ENCODE results near the gene LCN15.
A peak's percentile ranks its signal among the peaks of the same experiment; 100 is the strongest.

Gene LCN15

DNA sequence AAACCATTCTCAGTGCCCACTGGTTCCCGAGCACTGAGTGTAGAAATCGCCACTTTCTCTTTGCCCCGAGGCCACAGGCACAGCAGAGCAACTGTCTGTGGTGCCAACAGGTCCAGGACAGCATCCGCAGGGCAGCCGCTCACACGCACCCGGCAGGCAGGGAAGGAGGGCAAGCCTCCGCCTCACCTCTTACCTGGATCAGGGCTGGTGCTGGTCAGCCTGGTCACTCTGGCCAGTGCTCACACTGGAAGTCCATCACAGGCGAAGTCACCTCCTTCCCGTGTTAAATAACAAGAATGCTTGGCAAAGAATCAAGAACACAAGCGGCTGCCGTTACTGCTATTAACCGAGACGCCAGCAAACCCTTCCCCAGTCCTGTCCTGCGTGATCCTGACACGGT, 38.2 kb downstream of the LCN15 start:
- Histone ChIP-seq H3K4me3 (peak overlapping the region; percentile 84), H3K27ac (no peak overlapping the region)
- TF ChIP-seq, protein P1, sequence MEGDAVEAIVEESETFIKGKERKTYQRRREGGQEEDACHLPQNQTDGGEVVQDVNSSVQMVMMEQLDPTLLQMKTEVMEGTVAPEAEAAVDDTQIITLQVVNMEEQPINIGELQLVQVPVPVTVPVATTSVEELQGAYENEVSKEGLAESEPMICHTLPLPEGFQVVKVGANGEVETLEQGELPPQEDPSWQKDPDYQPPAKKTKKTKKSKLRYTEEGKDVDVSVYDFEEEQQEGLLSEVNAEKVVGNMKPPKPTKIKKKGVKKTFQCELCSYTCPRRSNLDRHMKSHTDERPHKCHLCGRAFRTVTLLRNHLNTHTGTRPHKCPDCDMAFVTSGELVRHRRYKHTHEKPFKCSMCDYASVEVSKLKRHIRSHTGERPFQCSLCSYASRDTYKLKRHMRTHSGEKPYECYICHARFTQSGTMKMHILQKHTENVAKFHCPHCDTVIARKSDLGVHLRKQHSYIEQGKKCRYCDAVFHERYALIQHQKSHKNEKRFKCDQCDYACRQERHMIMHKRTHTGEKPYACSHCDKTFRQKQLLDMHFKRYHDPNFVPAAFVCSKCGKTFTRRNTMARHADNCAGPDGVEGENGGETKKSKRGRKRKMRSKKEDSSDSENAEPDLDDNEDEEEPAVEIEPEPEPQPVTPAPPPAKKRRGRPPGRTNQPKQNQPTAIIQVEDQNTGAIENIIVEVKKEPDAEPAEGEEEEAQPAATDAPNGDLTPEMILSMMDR (IDR thresholded peaks at IDR 0.05) = no peak
- no peak for DNase-seq (ENCODE audit: low spot score)

DNA sequence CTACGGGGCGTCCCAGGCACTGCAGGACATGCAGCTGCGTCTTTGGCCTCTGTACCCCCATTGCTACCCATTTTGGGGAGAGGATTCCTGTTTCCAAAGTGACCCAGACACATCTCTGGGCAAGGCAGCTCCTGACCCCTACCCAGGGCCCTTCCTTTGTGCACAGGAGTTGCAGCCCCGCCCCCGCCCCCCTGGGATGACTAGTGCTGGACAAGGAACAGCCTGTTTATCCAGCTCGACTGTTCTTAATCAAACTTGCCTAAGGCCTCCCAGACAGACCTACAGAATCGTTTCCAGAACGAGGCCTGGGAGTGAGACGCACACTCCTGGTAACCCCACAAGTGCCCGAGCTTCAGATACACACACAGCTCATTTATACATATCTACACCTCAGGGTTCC, 38.7 kb downstream of the LCN15 start:
- TF ChIP-seq, protein P1 (IDR thresholded peaks at IDR 0.05) = no peak
- Histone ChIP-seq H3K27ac (no peak overlapping the region), H3K4me3 (peak overlapping the region; percentile 84)
- DNase-seq (ENCODE audit: low spot score) = no peak

DNA sequence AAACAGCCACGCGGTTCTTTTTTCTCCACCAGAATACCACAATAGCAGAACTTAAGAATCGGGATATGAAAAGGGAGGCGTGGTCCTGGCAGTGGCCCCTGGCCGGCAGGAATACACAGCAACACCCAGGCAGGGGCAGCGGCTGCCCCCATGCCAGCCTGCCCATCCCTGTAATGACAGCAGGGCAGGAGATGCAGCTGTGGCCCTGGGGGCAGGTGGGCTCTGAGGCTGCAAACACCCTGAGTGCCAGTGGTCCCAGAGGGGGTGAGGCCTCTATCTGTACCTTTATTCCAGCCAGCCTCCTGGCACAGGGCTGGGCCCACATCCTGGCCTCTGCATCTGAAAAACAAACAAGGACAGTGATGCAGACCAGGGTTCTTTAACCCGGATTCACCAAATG, 39.5 kb downstream of the LCN15 start:
- DNase-seq (ENCODE audit: low spot score) = no peak
- no peak overlapping the region for H3K4me3 ChIP-seq
- H3K27ac ChIP-seq = no peak overlapping the region
- TF ChIP-seq, protein P1 (IDR thresholded peaks at IDR 0.05) = no peak

DNA sequence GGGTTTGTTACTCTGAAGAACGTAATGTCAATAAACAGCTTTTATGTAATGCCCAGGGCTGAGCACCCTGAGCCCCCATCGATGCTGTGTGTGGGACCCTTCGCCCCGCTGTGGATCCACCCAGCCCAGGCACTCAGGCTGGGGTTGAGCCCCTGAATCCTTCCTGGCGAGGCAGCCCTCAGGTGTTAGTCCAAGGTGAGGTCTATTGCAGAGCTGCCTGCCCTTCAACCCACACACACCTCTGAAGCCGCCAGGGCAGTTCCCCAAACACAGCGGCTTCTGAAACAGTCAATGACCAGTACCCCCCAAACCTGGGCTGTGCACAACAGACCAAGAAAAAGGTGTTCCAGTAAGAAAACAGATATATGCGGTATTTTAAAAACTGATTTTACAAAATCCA, 40.3 kb downstream of the LCN15 start:
- TF ChIP-seq, protein P1 (IDR thresholded peaks at IDR 0.05) = no peak
- Histone ChIP-seq H3K27ac (no peak overlapping the region), H3K4me3 (no peak overlapping the region)
- no peak for DNase-seq (ENCODE audit: low spot score)

DNA sequence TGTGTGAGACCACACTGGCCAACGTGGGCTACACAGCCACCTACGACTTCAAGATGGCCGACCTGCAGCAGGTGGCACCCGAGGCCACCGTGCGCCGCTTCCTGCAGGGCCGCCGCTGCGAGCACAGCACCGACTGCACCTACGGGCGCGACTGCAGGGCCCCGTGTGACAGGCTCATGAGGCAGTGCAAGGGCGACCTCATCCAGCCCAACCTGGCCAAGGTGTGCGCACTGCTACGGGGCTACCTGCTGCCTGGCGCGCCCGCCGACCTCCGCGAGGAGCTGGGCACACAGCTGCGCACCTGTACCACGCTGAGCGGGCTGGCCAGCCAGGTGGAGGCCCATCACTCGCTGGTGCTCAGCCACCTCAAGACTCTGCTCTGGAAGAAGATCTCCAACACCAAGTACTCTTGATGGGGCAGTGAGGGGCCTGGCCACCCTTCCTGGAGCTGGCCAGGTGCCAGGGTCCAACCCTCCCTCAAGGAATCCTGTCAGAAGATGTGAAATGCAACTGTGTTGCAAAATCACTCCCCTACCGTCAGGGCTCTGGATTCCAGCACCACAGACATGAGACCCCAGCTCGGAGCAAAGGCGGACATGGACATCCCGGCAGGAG, 40.8 kb downstream of the LCN15 start:
- H3K27ac ChIP-seq = no peak overlapping the region
- DNase-seq (ENCODE audit: low spot score) = no peak
- TF ChIP-seq, protein P1 (IDR thresholded peaks at IDR 0.05) = no peak
- no peak overlapping the region for H3K4me3 ChIP-seq

DNA sequence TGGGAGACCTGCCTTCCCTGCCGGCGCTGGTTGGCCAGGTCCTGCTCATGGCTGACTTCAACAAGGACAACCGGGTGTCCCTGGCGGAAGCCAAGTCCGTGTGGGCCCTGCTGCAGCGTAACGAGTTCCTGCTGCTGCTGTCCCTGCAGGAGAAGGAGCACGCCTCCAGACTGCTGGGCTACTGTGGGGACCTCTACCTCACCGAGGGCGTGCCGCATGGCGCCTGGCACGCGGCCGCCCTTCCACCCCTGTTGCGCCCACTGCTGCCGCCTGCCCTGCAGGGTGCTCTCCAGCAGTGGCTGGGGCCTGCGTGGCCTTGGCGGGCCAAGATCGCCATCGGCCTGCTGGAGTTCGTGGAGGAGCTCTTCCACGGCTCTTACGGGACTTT, 41.4 kb downstream of the LCN15 start:
- no peak overlapping the region for H3K4me3 ChIP-seq
- TF ChIP-seq, protein P1 (IDR thresholded peaks at IDR 0.05) = no peak
- no peak overlapping the region for H3K27ac ChIP-seq
- DNase-seq (ENCODE audit: low spot score) = no peak

DNA sequence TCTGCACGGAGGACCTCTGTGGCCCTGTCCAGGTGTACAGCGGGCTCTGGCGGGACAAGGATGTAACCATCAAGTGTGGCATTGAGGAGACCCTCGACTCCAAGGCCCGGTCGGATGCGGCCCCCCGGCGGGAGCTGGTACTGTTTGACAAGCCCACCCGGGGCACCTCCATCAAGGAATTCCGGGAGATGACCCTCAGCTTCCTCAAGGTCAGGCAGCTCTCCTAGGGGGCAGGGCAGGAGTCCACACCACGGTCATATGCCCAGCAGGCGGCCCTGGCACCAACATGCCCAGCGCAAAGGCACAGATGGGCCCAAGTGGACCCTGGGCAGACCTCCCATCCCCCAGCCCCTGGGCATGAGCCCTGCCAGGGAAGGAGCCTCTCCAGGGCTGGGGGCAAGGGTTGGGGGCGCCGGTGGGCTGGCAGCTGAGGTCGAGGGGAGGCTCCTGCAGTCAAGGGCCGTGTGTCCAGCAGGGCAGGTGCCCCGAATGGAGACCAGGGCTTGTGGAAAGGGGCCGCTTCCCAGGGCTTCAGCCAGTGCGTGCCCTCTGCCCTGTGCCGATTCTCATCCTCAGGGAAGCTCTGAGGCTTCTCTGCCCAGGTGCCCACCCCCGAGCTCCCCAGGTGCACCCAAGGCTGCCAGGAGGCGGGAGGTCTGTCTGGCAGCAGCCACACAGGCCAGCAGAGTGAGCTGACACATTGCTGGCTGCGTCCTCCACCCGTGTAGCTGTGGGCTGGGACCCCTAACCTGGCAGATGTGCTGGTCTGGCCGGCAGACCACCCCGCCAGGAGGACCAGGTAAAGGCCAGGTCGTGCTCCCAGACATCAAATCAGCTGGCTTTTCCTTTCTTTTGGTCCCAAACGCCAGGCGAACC, 42.0 kb downstream of the LCN15 start:
- no peak overlapping the region for H3K4me3 ChIP-seq

More for the DNA sequence above, 42.0 kb downstream of the LCN15 start:
- TF ChIP-seq, protein P1 (IDR thresholded peaks at IDR 0.05) = no peak
- H3K27ac ChIP-seq = no peak overlapping the region
- DNase-seq (ENCODE audit: low spot score) = no peak

Data from coronary artery (tissue), 2 donors.